ENCODE measurements around the gene SEMA5A.
A peak's percentile ranks its signal among the peaks of the same experiment; 100 is the strongest.

The SEMA5A gene

DNA sequence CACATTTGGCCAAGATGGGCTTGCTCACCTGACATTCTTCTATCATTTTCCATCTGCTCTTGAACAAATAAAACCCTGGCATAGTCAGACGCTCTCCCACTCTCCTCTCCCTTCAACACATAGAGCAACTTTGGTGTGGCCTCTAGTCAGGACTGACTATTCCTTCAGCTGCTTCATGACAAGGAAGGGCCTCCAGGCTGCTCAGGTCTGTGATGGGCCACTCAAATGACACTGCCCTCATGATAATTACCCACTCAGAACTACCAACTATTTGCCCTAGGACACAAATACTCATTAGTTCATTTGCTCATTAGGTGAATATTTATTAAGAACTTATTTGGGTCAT is 376.3 kb downstream of the SEMA5A start:
- DNase-seq (ENCODE audit: low spot score) = no peak

DNA sequence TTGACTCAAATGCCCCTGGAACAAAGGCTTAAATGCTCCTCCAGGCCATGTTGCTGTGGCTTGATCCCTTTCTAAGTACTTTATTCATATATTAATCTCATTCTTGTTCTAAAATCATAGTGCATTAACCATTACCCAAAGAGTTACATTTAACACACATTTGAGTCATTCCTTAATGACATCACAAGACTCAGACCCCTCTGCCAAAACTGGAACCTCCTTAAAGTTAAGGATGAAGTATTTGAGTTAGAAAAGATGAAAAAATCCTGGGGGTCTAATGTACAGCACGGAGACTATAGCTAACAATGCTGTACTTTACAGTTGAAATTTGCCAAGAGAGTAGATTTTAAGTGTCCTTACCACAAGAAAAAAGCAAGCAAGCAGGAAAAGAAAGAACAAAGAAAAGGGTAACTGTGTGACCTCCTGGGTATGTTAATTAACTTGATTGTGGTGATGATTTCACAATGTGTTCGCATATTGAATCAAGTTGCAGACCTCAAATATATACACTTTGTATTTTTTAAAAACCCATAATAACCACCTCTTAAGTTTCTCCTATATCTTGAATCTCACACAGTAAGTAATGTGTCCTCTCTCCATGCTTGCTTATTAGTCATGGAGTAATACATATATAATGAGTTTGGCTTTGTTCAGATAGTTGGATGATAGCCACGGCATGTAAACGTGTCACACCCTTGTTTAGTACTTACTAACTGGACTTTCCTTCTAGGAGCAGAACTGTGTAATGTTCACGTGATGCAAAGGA is 376.9 kb downstream of the SEMA5A start:
- DNase-seq (ENCODE audit: low spot score) = no peak

DNA sequence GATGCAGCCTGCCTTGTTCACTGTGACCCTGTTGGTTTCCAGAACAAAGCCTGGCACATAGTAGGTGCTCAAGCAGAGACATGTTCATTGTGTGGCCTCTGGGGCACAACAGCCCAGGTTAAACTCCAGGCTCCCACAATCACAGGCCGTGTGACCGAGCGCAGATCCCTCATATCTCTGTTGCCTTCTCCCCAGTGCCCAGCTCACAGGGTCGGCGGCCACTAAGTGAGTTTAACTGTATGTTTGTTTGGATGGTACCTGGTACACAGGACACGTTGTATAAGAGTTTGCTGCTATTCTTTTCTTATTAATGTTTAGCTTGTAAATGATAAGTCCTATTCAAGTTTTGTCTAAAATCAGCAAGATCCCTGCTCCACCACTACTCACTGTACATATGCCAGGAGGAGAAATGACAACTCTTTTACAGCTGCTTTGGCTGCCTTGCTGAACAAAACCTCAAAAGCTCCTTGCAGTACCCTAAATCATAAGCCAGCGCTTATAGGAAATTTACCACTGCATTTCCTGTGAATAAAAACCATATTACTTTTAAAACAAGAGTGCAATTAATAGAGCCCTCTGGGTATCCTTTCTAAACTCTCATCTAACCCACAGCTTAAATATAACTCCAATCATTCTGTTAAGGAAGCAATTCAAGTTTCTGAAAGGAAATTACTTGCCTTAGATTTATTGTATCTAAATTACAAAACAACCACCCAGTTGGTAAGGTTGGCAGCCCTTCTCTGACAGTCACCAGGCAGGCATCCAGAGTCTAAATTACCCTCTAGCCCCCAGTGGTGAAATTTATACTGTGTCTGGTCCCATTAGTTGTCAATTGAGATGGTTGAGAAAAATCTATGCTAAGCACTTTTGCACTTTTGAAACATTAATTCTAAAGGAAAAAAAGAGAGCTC is 379.4 kb downstream of the SEMA5A start:
- DNase-seq (ENCODE audit: low spot score) = no peak

DNA sequence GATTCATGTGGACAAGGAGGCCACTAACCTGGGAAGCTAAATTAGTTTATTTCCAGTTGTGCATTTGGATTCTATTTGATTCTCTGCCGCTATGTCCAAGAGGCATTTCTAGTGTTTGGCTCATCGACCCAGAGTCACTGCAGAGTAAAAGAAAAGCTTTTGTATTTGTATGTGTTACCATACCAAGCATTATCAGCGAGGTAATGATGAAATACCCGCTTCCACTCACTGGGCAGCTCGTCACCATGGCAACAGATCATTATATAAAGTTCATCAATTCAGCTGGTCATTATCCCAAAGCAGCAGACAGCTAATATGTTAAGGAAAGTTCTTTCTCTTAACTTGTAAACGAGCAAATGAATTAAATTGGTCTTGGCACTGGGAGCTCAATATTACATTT is 380.3 kb downstream of the SEMA5A start:
- no peak for DNase-seq (ENCODE audit: low spot score)

DNA sequence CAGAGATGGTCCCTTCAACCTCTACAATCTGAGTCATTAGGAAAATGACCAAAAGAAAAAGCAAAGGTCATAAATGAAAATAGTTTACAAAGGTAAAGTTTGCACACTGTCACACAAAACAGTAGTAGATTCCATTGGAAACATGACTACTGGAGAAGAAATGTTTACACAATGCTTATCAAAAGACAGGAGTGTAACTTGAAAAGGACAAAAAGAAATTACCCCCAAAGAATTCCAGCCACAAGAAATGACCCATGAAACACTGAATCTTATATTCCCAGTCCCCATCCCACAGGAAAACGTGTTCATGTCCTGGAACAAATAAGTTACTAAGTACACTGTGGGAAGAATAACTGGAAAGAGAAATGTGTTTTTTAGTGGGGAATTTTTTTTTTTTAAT is 385.1 kb downstream of the SEMA5A start:
- DNase-seq (ENCODE audit: low spot score) = no peak

DNA sequence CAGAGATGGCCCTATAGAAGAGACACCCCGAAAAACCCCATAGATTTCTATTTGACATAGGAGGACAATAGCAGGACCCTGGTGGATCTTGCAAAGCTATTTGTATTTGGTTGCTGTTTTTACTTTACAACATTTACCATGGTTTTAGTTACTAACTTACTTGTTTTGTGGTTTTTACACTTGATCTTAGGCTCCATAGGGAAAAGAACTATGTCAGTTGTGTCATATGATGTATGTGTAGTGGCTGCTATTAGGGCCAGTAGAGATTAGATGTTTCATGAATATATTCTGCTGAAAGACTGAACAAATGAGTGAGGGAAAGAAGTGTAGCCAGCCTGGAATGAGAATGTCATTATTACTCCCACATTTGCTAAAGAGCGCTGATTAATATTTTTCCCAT is 388.1 kb downstream of the SEMA5A start:
- no peak for DNase-seq (ENCODE audit: low spot score)

DNA sequence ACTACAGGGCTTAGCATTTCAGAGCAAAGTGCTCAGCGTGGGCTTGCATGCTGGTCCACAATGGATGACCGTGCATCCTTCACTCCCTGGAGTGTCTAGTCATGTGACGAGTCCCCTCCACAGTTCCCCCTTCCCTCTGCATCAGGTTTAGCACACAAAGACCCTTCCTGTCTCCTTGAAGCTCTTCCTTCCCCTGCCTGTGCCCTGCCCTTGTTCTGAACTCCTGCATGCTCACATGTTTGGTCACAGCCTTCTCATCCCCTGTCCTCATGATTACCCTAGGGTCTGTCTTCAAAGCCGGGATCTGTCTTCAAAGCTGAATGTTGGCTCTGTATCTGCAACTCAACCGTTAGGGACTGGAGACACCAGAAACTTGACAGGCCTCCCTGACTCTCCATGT is 388.9 kb downstream of the SEMA5A start:
- no peak for DNase-seq (ENCODE audit: low spot score)

DNA sequence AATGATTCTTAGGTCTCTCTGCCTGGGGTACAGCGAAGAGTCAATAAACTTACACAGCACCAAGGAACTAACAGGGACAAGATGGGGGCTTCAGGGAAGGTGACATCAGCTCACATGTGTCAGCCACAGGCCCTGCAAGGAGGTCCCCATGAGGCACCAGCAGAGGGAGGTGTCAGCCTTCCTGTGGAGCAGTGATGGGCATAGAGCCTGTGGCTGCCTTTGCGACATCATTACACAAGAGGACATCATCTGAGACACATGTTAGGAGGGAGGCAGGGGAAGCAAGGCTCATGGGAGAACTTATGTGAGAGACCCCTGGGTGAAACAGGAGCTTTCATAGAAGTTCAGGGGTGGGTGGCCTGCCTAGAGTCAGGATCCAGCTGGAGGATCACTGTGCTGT is 389.6 kb downstream of the SEMA5A start:
- peak; percentile 72 for DNase-seq (ENCODE audit: low spot score)

DNA sequence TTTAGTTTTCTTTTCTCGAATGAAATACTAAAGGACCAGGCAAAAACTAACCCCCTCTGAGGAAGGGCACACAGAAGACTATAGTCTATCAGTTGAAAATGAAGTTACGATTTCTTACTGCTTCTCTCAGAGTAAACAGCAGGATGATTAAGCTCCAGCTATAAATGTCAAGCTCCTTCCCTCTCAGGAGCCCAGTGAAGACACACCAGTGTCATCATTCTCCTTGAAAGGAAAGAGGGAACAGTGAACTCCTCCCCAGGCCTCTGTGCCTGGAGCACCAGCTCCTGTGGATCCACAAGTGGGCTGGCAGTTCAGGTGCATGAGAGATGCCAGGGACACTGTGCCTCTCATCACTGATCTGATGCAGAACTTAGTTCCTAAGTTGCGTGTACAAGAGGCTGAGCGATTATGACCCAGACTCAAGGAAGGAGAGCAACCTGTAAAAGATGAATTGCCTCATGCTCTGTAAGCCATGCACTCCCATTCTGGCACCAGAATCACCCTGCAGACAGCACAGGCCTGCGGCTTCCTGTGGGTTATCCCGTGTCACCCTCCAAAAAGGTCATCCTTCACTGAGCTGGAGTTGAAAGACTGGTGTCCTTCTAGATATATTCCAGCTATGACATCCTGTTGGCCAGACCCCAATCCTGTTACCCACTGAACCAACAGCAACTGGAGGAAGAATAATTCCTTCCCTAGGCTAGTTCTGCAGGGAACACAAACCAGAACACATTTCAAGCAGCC is 394.0 kb downstream of the SEMA5A start:
- DNase-seq (ENCODE audit: low spot score) = no peak

DNA sequence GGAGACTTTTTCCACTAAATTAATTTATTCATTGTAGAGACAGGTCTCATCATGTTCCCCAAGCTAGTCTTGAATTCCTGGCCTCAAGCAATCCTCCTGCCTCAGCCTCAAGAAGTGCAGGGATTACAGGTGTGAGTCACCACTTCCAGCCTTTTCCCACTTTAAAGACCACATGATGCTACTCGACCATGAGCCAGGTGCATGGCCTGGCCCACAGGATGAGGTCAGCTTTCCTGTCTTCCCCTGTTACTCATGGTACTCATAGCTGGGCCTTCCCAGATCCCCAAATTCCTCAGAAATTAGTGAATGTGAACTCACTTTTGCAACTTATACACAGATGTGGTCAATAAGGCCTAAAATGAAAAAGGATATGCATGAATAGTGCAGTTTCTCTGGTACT is 395.9 kb downstream of the SEMA5A start:
- no peak for DNase-seq (ENCODE audit: low spot score)

DNA sequence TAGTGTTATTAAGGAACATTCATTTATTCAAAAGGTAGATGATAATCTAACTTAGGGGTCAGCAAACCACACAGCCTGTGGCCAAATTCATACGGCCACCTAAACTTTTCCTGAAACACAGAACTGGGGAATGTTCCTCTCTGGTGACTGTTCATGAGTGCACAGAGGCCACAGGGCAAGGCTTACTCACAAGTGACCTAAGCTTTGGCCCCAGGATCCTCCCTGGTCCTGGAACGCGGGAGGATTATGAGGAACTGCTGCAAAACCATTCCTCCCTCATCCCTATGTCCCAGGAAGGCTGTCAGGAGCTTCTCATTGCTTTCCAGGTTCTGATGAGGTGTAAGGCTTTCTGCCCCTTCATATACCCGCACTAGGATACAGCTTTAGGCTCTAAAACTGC is 397.6 kb downstream of the SEMA5A start:
- no peak for DNase-seq (ENCODE audit: low spot score)

DNA sequence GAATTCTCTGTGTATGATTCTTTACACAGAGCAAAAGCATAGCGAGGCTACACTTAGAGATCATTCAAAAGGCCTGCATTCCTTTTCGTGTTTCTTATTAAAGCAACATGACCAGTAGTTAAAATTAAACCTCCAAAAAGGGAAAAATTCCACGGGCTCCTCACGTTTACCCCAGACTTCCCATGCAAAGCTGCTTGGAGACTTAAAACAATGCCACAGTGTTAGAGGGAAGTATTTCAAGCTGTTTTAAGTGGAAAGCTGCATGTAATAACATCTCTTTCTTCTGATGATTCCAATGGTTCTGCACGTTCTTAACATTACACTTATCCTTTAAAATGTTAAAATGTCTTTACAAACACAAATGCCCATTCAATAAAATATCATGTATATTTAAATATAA is 405.2 kb downstream of the SEMA5A start:
- no peak for DNase-seq (ENCODE audit: low spot score)

DNA sequence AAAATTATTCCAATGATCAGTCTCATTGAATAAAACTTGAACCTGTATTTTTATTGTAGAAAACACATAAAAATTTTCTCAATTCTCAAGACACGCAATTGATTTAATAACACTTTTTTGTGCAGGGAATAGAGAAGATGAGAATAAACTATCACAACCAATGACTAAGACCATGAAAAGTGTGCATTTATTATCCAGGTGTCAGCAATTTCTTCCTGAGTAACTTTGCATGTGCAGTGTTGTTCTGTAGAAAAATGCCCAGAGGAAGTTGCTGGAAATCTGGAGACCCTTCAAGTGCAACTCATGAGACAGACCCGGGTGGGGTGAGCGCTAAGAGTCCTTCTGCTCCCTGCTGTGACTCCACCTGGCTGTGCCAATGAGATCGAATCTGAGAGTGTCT is 405.7 kb downstream of the SEMA5A start:
- no peak for DNase-seq (ENCODE audit: low spot score)

DNA sequence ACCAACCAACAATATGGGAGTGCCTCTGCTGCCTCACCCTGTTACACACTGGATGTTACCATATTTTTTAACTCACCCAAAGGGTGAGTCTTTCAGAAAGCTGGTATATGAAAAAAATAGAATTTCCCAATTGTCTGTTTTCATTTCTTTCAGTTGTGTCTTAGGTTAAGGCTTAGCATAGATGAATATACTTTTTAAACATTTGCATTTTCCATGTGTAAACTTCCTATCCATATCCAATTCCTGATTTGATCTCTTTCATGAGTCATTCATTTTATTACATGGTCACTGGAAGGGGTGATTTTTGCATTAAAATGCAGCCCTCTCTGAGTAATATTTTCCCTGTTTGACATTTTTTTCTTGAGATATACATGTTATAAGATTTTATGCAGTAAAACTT is 406.5 kb downstream of the SEMA5A start:
- DNase-seq (ENCODE audit: low spot score) = no peak

DNA sequence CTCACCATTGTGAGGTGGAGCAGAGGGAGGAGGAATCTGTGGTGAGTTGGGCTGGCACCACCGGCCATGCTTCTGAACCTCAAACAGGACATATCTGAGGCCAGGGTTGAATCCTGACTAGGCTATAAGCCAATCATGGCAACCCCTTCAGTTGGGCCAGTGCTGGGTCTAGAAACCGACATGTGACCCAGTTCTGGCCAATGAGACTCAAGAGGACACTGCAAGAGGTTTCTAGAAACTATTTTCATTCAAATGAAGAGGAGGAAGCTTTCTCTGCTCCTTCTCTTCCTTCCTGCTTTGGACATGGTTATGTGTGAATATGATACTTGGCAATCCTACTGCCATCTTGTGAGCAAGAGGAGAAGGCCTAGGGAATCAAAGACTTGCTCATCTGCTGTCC is 417.7 kb downstream of the SEMA5A start:
- DNase-seq (ENCODE audit: low spot score) = no peak

DNA sequence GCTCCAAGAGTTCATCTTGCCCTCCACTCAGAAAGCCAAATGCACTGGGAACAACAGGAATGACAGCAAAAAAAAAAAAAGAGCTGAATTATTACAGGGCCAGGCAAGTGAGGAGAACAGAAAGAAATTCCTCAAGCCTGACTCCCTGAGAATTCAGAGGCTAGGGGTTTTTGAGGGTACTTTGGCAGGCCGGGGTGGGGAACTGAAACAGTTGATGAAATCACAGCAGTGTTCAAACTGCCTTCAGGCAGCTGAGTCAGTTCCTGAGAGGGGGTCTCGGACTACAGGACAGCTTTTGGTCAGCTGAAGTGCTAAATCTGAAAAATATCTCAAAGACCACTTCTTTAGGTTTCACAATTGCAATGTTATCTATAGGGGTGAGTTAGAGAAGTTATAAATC is 419.4 kb downstream of the SEMA5A start:
- DNase-seq (ENCODE audit: low spot score) = no peak

DNA sequence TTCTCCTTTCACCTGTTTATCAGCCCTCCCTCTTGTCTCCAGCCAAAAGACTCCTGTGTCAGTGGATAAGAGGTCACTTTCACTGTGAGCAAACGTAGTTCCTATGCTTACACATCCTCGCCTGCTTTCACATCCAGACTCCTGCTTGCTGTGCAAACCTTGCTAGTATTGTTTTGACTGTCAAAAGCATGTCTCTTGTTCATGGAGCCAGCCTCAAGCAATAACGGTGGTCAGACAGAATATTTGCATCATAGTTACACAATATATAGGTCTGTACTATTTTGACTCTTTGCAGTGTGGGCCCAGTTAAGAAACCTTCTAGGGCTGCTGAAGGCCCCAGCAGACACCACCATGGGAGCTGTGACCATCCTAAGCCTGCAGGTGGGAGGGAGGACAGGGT is 420.0 kb downstream of the SEMA5A start:
- DNase-seq (ENCODE audit: low spot score) = no peak

DNA sequence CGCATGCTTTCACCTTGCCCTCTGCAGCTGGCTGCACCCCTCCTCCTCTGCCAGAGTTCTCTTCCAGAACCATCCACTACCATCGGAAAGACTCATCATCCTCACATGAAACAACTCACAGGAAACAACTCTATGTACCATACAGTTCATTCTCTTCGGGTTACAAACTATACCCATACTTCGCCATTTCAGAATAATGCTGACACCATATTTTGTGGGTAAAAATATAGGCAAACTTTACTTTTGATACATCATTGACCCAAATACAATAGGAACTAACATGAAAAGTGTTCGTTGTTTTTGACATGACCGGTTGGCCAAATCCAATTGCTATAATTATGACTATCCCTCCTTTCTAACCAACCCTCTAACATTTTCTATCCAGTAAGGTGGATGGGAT is 421.0 kb downstream of the SEMA5A start:
- no peak for DNase-seq (ENCODE audit: low spot score)

DNA sequence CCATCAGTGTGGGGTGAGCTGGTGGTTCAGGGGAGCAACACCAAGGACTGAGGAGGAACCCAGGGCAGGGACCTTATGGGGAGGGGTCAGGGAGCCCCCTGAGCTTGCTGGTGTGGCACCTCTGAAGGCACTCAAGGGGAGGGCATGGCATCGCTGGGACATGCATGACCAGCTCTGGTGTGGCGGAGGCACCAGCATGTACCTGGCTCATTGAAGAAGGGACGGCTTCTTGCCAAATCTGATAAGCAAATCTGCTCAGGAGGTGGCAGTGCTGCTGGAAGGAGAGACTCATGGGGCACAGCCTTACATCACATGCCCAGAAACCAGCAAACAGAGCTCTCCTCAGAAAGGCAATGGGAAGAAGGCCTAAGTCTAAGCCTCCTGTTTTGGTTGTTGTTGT is 421.8 kb downstream of the SEMA5A start:
- DNase-seq (ENCODE audit: low spot score) = no peak

DNA sequence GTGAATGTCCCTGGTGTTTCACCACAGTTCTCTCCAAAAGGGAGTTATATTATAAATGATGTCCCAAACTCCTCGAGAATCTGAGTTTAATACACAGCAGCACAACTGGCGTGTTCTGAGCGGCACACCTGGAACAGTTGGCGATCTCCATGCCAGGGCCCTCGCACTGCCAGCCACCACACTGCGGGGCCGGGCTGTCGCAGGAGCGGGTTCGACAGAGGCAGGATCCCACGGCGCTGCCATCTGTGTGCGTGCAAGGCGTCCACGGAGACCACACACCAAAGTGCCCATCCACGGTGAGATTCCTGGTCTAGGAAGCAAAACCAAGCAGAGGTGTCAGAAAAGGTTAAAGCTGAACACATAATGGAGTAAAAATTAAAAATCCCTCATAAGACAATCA is 423.3 kb downstream of the SEMA5A start:
- no peak for DNase-seq (ENCODE audit: low spot score)

DNA sequence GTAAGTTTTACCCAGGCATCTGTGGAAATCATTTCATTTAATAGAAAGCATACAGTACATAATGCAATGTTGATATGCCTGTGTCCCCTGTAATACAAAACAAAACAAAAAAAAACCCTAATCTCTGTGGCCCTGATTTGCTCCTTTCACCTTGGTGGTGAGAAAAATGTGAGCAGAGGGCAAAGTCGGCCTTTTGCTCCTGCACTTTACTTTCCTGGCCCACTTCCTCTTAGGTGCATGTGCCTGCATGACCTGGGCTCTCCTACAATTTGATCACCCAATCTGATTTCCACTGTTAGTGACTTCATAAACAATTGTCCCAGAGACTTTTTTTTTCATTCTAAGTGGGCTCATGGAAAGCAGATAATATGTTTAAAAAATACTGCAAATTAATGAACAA is 424.3 kb downstream of the SEMA5A start:
- DNase-seq (ENCODE audit: low spot score) = no peak

DNA sequence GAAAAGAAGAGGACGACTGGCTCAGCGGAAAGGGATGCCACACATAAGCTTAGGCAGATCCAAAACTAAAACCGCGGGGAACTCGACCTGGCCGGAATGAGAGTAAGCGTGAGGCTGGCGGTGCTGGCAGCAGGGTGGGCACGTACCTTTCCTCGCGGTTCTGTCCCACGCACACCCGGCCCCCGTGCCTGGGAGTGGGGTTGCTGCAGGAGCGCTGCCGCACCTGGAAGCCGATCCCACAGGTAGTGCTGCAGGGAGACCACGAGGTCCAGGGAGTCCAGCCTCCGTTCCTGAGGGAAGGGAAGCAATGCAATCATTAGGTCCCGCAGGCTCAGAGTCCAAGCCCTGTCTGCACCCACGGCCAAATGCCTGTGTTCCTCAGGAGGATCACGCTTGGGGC is 427.0 kb downstream of the SEMA5A start:
- no peak for DNase-seq (ENCODE audit: low spot score)

DNA sequence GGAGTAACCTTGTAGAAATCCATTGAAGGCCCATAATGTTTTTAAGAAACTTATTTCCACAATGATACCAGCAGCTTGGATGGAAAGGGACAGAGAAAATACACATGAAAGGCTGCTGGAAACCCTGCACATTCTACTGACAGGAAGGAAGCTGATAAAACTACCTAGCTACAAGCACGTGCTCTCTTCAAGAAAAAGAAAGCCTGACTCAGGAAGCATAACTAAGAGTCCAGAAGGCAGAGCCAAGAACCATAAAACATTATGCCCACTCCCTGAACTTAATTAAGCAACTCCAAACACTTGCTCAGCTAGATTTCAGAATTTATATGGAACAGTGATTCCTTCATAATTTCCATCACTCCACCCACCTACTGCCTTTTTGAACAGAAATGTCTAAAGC is 430.8 kb downstream of the SEMA5A start:
- no peak for DNase-seq (ENCODE audit: low spot score)
